ENCODE results near the gene FANCE. TPM values are rescaled to one million over a fixed set of nuclear protein-coding genes. Genes with fewer than 3 reads are reported as not detected.
"Not testable (repeated sequence)": the region's sequence is repeated elsewhere in the genome, so short reads cannot be mapped to it uniquely, and the experiment has no call there.

FANCE gene
- total RNA-seq, 2 experiments from 2014 or later = 22.2 to 23.1 TPM

DNA sequence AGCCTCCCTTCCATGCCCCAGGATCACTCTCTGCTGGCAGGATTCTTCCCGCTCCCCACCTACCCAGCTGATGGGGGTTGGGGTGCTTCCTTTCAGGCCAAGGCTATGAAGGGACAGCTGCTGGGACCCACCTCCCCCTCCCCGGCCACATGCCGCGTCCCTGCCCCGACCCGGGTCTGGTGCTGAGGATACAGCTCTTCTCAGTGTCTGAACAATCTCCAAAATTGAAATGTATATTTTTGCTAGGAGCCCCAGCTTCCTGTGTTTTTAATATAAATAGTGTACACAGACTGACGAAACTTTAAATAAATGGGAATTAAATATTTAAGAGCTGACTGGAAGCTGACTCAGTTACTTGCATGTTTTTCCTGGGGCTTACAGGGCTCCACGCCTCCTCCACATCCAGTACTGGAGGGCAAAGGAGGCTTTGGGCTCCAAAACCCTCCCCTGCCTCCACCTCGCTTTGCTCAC, 24.3 kb upstream of the FANCE start:
- ChIA-PET POLR2A (no interaction called here), CTCF (no interaction called here)

GRCh38 chr6:35428421-35429149, 23.6 kb upstream of the FANCE start:
- ChIA-PET CTCF (interaction anchor here (0.6 kb wide), 1 partner anchor 21 kb away, joined by 3 read pairs; no protein-coding TSS in a partner anchor), POLR2A (no interaction called here)

GRCh38 chr6:35429463-35429862, 22.7 kb upstream of the FANCE start:
- ChIA-PET POLR2A (no interaction called here), CTCF (interaction anchor here (1.4 kb wide), 1 partner anchor 100 kb away, joined by 3 read pairs; no protein-coding TSS in a partner anchor)

DNA sequence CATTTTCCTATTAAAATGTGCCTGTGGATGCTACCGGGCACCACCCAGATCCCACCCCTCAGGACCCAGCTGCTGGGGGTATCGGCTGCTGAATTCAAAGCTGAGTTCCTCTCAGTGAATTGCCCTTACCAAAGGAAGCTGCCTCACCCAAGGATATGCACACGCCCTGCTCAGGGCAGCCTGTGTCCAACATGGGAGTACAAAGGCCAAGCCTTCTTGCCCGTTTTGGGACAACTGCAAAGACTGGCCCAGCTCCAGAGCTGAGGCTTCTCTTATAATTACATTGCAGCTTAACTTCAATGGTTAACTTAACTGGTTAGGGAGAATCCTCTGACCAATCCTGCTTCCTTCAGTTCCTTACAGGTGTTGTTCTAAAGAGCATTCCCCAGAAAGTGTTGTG, 19.8 kb upstream of the FANCE start:
- CTCF ChIA-PET = no interaction called here
- POLR2A ChIA-PET = no interaction called here

- CTCF ChIA-PET, POLR2A ChIA-PET: not testable (repeated sequence)
Measured at GRCh38 chr6:35432702-35433101, 19.4 kb upstream of the FANCE start.

- POLR2A ChIA-PET = no interaction called here
Measured at GRCh38 chr6:35435074-35435837, 16.9 kb upstream of the FANCE start.

DNA sequence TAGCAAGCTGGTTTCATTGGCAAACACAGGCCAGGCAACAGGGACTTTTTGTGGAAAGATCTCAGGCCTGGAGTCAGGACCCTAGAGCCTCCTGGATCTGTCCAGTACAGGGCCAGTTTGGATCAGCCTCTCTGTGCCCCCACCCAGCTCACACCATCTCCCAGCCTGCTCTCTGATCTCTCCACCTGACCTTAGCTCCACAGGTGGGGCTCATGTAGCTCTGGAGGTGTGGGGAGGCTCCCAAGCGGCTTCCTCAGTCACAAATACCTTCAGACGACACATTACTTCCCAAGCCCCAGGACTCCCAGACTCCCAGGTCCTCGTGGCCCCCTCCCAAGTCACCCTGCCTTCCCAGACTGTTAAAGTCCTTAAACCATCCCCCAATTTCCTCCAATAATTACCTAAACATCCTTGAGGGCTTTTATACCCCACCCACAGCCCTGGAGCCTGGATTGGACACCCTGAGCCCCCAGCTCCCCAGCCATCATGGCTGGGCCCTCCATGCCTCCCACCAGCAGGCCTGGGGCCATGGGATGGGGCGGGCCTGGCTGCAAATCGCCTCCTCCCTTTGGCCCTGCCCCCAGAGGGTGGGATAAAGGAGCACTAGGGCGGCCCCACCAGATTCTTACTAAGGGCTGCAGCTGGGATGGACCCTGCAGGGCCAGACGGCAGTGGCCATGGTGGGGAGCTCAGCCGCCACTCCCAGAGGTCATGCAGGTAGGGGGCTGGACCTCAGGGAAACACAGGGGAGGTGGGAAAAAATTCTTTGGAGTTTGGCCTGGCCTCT, 15.9 kb upstream of the FANCE start:
- CTCF ChIA-PET = interaction anchor here (0.5 to 1.7 kb wide), 4 partner anchors 14 to 136 kb away, joined by 3 to 8 read pairs (median 4); no protein-coding TSS in a partner anchor
- POLR2A ChIA-PET = no interaction called here

More at GRCh38 chr6:35435074-35435837, 16.9 kb upstream of the FANCE start:
- CTCF ChIA-PET = interaction anchor here (0.5 to 1.0 kb wide), 4 partner anchors 14 to 135 kb away, joined by 3 to 5 read pairs (median 4); no protein-coding TSS in a partner anchor

GRCh38 chr6:35438378-35439065, 13.6 kb upstream of the FANCE start:
- CTCF ChIA-PET = interaction anchor here (0.7 to 1.0 kb wide), 2 partner anchors 11 to 1813 kb away, joined by 3 read pairs; no protein-coding TSS in a partner anchor
- POLR2A ChIA-PET = not testable (repeated sequence)

- POLR2A ChIA-PET = no interaction called here
- CTCF ChIA-PET = interaction anchor here (0.7 to 1.0 kb wide), 2 partner anchors 10 to 1814 kb away, joined by 3 read pairs; no protein-coding TSS in a partner anchor
Measured at GRCh38 chr6:35439308-35439707, 12.8 kb upstream of the FANCE start.

GRCh38 chr6:35441205-35441604, 10.9 kb upstream of the FANCE start:
- CTCF ChIA-PET = interaction anchor here (0.7 kb wide), 1 partner anchor 85 kb away, joined by 3 read pairs; no protein-coding TSS in a partner anchor
- POLR2A ChIA-PET = no interaction called here

- POLR2A ChIA-PET = no interaction called here
- CTCF ChIA-PET = interaction anchor here (0.7 kb wide), 1 partner anchor 85 kb away, joined by 3 read pairs; no protein-coding TSS in a partner anchor
Measured at GRCh38 chr6:35441642-35442041, 10.5 kb upstream of the FANCE start.

DNA sequence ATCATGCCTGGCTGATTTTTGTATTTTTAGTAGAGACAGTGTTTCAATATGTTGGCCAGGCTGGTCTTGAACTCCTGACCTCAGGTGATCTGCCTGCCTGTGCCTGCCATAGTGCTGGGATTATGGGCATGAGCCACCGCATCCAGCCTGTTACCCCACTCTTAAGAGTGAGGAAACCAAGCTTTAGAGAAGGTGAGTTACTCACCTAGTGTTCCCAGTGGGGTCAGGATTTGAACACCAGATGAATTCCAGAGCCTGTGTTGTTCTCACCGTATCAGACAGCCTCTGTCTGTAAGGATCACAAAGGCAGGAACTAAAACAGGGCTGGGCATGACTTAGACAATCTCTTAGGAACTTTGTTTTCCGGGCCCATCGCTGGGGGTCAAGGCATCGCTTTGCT, 9.4 kb upstream of the FANCE start:
- POLR2A ChIA-PET = interaction anchor here (0.7 kb wide), 1 partner anchor 32 kb away, joined by 7 read pairs; no protein-coding TSS in a partner anchor
- CTCF ChIA-PET = interaction anchor here (0.6 kb wide), 1 partner anchor 113 kb away, joined by 3 read pairs; no protein-coding TSS in a partner anchor

- ChIA-PET CTCF (interaction anchor here (0.6 to 1.7 kb wide), 3 partner anchors 19 to 73 kb away, joined by 4 read pairs; no protein-coding TSS in a partner anchor), POLR2A (no interaction called here)
Measured at GRCh38 chr6:35443341-35444030, 8.7 kb upstream of the FANCE start.

DNA sequence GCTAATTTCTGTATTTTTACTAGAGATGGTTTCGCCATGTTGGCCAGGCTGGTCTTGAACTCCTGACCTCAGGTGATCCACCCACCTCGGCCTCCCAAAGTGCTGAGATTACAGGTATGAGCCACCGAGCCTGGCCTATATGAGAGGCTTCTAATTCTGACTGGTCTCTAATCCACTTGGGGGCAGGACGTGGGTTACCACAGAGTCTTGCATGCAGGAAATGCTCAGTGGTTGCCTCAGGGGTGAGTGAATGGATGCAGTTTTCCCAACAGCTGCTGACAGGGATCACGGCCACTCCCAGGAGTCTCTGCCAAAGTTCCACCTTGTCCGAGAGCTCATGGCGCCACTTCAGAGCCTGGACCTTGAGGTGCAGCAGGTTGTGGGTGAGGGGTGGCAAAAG, 6.4 kb upstream of the FANCE start:
- ChIA-PET POLR2A (interaction anchor here (0.6 kb wide), 1 partner anchor 97 kb away, joined by 3 read pairs; no protein-coding TSS in a partner anchor), CTCF (interaction anchor here (0.7 to 7.2 kb wide), 3 partner anchors 102 to 1675 kb away, joined by 3 to 104 read pairs (median 5); partner anchors contain the start of gene PPARD)

DNA sequence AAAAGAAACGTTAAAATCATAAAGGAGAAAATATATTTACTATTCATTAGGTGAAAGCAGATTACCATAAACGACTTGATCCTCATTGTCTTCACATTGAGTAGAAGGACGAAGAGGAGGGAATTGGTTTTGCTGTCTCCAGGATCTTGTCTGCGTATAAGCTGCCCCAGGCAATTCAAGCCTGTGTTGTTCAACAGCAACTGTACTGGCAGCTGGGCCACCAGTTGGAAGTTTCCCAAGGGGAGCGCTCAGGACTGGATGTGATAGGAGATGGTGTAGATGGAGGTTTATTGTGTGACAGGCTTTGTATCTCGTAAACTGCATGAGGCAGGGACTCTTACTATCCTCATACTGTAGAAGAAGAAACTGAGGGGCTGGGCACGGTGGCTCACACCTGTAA, 3.9 kb upstream of the FANCE start:
- ChIA-PET CTCF (interaction anchor here (0.7 to 7.2 kb wide), 5 partner anchors 97 to 273 kb away, joined by 3 to 104 read pairs (median 5); partner anchors contain the start of genes DEF6 and PPARD), POLR2A (interaction anchor here (1.4 kb wide), 1 partner anchor 106 kb away, joined by 3 read pairs; the partner anchor contains the start of gene PPARD)

DNA sequence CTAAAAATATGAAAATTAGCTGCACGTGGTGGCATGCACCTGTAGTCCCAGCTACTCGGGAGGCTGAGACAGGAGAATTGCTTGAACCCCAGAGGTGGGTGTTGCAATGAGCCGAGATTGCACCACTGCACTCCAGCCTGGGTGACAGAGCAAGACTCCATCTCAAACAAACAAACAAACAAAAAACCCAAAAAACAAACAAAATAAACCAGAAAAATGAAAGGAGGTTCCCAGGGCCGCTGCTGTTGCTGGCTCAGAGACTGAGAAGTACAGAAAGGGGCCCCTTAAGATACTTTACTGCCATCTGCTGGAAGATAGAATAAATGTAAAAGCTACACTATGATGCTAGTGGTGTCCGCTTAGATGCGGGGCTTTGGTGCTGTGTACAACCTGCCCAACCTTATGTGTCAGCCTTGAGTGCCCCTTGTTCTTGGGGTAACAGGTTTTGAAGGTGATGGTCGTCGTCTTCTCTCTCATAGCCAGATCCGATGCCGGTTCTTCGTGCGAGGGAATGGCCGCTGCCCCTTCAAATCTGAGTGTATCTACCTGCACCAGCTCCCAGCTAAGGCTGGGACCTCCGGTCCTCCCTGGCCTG, 2.8 kb upstream of the FANCE start:
- ChIA-PET POLR2A (no interaction called here), CTCF (interaction anchor here (0.6 to 7.2 kb wide), 21 partner anchors 10 to 466 kb away, joined by 3 to 104 read pairs (median 4); partner anchors contain the start of genes DEF6 and PPARD)
